NCI-H1930 (cell line): Measurements from ENCODE around the gene MRAP.
A peak's percentile ranks its signal among the peaks of the same experiment; 100 is the strongest.

ENCODE experiments used
- DNase-seq, 2 experiments: peaks; one replicate each; lab custom pipeline; 2025; lab: John Stamatoyannopoulos, UW

Gene MRAP

GRCh38 chr21:32322676-32323075 is 24.0 kb downstream of the MRAP start:
- DNase-seq = no peak

GRCh38 chr21:32325706-32326105 is 27.1 kb downstream of the MRAP start:
- no peak for DNase-seq

- DNase-seq = no peak
Measured at GRCh38 chr21:32328595-32328994, 29.9 kb downstream of the MRAP start.

GRCh38 chr21:32329331-32329730 is 30.7 kb downstream of the MRAP start:
- DNase-seq = no peak

- no peak for DNase-seq
Measured at GRCh38 chr21:32329776-32330175, 31.1 kb downstream of the MRAP start.

GRCh38 chr21:32330784-32331311 is 32.2 kb downstream of the MRAP start:
- peak in 1 of 2 experiments; percentile 34 for DNase-seq

GRCh38 chr21:32331444-32332305 is 33.0 kb downstream of the MRAP start:
- DNase-seq = no peak

GRCh38 chr21:32332463-32332951 is 33.9 kb downstream of the MRAP start:
- DNase-seq = no peak

- DNase-seq = no peak
Measured at GRCh38 chr21:32333953-32334673, 35.5 kb downstream of the MRAP start.

- no peak for DNase-seq
Measured at GRCh38 chr21:32334980-32335531, 36.4 kb downstream of the MRAP start.

GRCh38 chr21:32335601-32336575 is 37.2 kb downstream of the MRAP start:
- DNase-seq = no peak

- DNase-seq = no peak
Measured at GRCh38 chr21:32336711-32337110, 38.1 kb downstream of the MRAP start.

- DNase-seq = no peak
Measured at GRCh38 chr21:32337206-32337605, 38.6 kb downstream of the MRAP start.

- DNase-seq = no peak
Measured at GRCh38 chr21:32338209-32338921, 39.7 kb downstream of the MRAP start.

- DNase-seq = no peak
Measured at GRCh38 chr21:32340863-32341848, 42.5 kb downstream of the MRAP start.

- DNase-seq = no peak
Measured at GRCh38 chr21:32346951-32347350, 48.3 kb downstream of the MRAP start.

- no peak for DNase-seq
Measured at GRCh38 chr21:32347351-32347750, 48.7 kb downstream of the MRAP start.

- no peak for DNase-seq
Measured at GRCh38 chr21:32347977-32348376, 49.3 kb downstream of the MRAP start.

GRCh38 chr21:32348604-32349332 is 50.1 kb downstream of the MRAP start:
- no peak for DNase-seq
